IMR-90 (cell line): ENCODE results near the gene MAB21L4. TPM values are rescaled to one million over a fixed set of nuclear protein-coding genes. Genes with fewer than 3 reads are reported as not detected.

Experiments used
- ATAC-seq: fragments of 200-7000 bp; cut with Tn5 transposase; 2 replicates; pipeline ENCODE4 v1.9.1; 2020; ENCODE audit warnings: low read depth, mild to moderate bottlenecking, moderate library complexity
- BruUV-seq: library from RNA; stranded (reverse); fragments of 400-500 nt; replicated peaks from 2 replicates; lab custom pipeline; 2021; lab: Mats Ljungman, UMichigan
- CTCF ChIA-PET: fragments of 300-600 bp; formaldehyde crosslinking; extraction: SDS; loops from one replicate; lab custom pipeline; 2021; ENCODE audit warnings: antibody characterized with exemption; lab: Yijun Ruan, JAX
- POLR2A ChIA-PET: fragments of 300-600 bp; sonication (Branson Sonifier 250); formaldehyde crosslinking; loops from one replicate; lab custom pipeline; 2022; ENCODE audit warnings: antibody characterized with exemption; ENCODE audit not compliant: unreplicated experiment; lab: Charles Lee
- DNase-seq: peaks from one replicate; pipeline ENCODE4 v3.0.0; 2013
- H2AFZ ChIP-seq: replicated peaks from 2 replicates; pipeline ENCODE3; 2013; ENCODE audit warnings: low read length, mild to moderate bottlenecking; ENCODE audit not compliant: poor library complexity
- H2AK5ac ChIP-seq: 2 replicates; pipeline ENCODE4 v1.6.1; 2013; ENCODE audit warnings: low read depth, low read length, inconsistent platforms
- H2AK9ac ChIP-seq: replicated peaks from 2 replicates; pipeline ENCODE3; 2013; ENCODE audit warnings: mild to moderate bottlenecking, low read depth, low read length, moderate library complexity; ENCODE audit not compliant: poor library complexity
- H2BK120ac ChIP-seq: 2 replicates; pipeline ENCODE4 v1.6.1; 2013; ENCODE audit warnings: low read depth, low read length, inconsistent platforms
- H2BK15ac ChIP-seq: 3 replicates; pipeline ENCODE4 v1.6.1; 2013; ENCODE audit warnings: low read depth, low read length, inconsistent platforms
- H2BK20ac ChIP-seq: 2 replicates; pipeline ENCODE4 v1.6.1; 2013; ENCODE audit warnings: low read depth, mild to moderate bottlenecking, inconsistent platforms, low read length, moderate library complexity
- H2BK5ac ChIP-seq: 2 replicates; pipeline ENCODE4 v1.6.1; 2013; ENCODE audit warnings: mild to moderate bottlenecking, low read depth, low read length, inconsistent platforms; ENCODE audit not compliant: poor library complexity, severe bottlenecking
- H3K14ac ChIP-seq: replicated peaks from 2 replicates; pipeline ENCODE4 v1.6.1; 2013; ENCODE audit warnings: low read depth, low read length, inconsistent platforms
- H3K18ac ChIP-seq: 2 replicates; pipeline ENCODE4 v1.6.1; 2013; ENCODE audit warnings: low read depth, low read length, control low read depth
- H3K23ac ChIP-seq: 2 replicates; pipeline ENCODE4 v1.6.1; 2013; ENCODE audit warnings: low read depth, low read length, inconsistent platforms
- H3K27ac ChIP-seq: 2 replicates; pipeline ENCODE4 v1.5.1; 2013; ENCODE audit warnings: mild to moderate bottlenecking, control low read depth, low read length; ENCODE audit not compliant: insufficient read depth
- H3K27me3 ChIP-seq: 2 replicates; pipeline ENCODE4 v1.6.1; 2013; ENCODE audit warnings: low read length; ENCODE audit not compliant: control insufficient read depth, insufficient read depth
- H3K36me3 ChIP-seq: 2 replicates; pipeline ENCODE4 v1.6.1; 2013; ENCODE audit warnings: low read length, mixed read lengths; ENCODE audit not compliant: control insufficient read depth, insufficient read depth
- H3K4ac ChIP-seq: 2 replicates; pipeline ENCODE4 v1.6.1; 2013; ENCODE audit warnings: low read depth, low read length, inconsistent platforms
- H3K4me1 ChIP-seq: 2 replicates; pipeline ENCODE4 v1.6.1; 2013; ENCODE audit warnings: low read length, mixed read lengths; ENCODE audit not compliant: control insufficient read depth, insufficient read depth
- H3K4me2 ChIP-seq: 2 replicates; pipeline ENCODE4 v1.6.1; 2013; ENCODE audit warnings: low read depth, mild to moderate bottlenecking, control low read depth, low read length, moderate library complexity
- H3K4me3 ChIP-seq: 2 replicates; pipeline ENCODE4 v1.5.1; 2013; ENCODE audit warnings: low read depth, mild to moderate bottlenecking, control low read depth, low read length, moderate library complexity; ENCODE audit not compliant: insufficient read depth
- H3K56ac ChIP-seq: 2 replicates; pipeline ENCODE4 v1.6.1; 2013; ENCODE audit warnings: low read length, inconsistent platforms; ENCODE audit not compliant: insufficient read depth; ENCODE audit errors: extremely low read depth
- H3K79me1 ChIP-seq, 2 experiments: 2 replicates each; pipeline ENCODE4 v1.6.1; 2013; ENCODE audit warnings: low read length in 2 of 2, inconsistent platforms in 1 of 2, low read depth in 1 of 2
- H3K9ac ChIP-seq: 2 replicates; pipeline ENCODE4 v1.6.1; 2013; ENCODE audit warnings: low read depth, low read length, control low read depth
- H3K9me1 ChIP-seq: 2 replicates; pipeline ENCODE4 v1.6.1; 2013; ENCODE audit warnings: low read length, inconsistent platforms; ENCODE audit not compliant: insufficient read depth
- H3K9me3 ChIP-seq: 2 replicates; pipeline ENCODE4 v1.6.1; 2013; ENCODE audit warnings: low read length; ENCODE audit not compliant: control insufficient read depth, insufficient read depth
- H4K20me1 ChIP-seq: 2 replicates; pipeline ENCODE4 v1.6.1; 2013; ENCODE audit warnings: low read length, inconsistent platforms; ENCODE audit not compliant: insufficient read depth
- H4K5ac ChIP-seq: 2 replicates; pipeline ENCODE4 v1.6.1; 2013; ENCODE audit warnings: mild to moderate bottlenecking, low read depth, low read length, control low read depth
- H4K8ac ChIP-seq, 2 experiments: 2 replicates each; pipeline ENCODE4 v1.6.1; 2013; ENCODE audit warnings: low read depth in 2 of 2, low read length in 2 of 2, control low read depth in 1 of 2, inconsistent platforms in 1 of 2
- H4K91ac ChIP-seq: 2 replicates; pipeline ENCODE4 v1.6.1; 2013; ENCODE audit warnings: low read depth, low read length, inconsistent platforms; ENCODE audit not compliant: insufficient read depth
- BHLHE40 ChIP-seq: fragments of 150-350 bp; IDR thresholded peaks from 2 replicates; pipeline ENCODE4 v1.6.1; 2016; ENCODE audit warnings: mild to moderate bottlenecking, low read depth, low read length
- CEBPB ChIP-seq: IDR thresholded peaks from 2 replicates; pipeline ENCODE4 v1.6.1; 2012; ENCODE audit warnings: low read depth, low read length, improper control_type of control experiment
- FOS ChIP-seq: fragments of 150-350 bp; IDR thresholded peaks from 2 replicates; pipeline ENCODE4 v1.6.1; 2016; ENCODE audit warnings: low read depth, low read length
- MAFK ChIP-seq: IDR thresholded peaks from 2 replicates; pipeline ENCODE4 v1.6.1; 2012; ENCODE audit warnings: low read depth, low read length, improper control_type of control experiment
- MXI1 ChIP-seq: IDR thresholded peaks from 2 replicates; pipeline ENCODE4 v1.6.1; 2012; ENCODE audit warnings: low read depth, mild to moderate bottlenecking, low read length, moderate library complexity, borderline replicate concordance
- POLR2A ChIP-seq: IDR thresholded peaks from 2 replicates; pipeline ENCODE4 v1.6.1; 2012; ENCODE audit warnings: mild to moderate bottlenecking, low read depth, low read length
- WGBS, 2 experiments: methylation state at CpG; one replicate each; pipeline versions ENCODE4 v1.1.5 to v1.1.7; 2013; ENCODE audit warnings: missing lambda C conversion rate in 2 of 2; ENCODE audit not compliant: insufficient read length in 1 of 2; ENCODE audit errors: extremely low coverage in 2 of 2; 5-methylcytosine and 5-hydroxymethylcytosine counted together
- dilution Hi-C: fragments of 300-500 bp; cut with HindIII; formaldehyde crosslinking; loops from one replicate; pipeline ENCODE4 v1.14.3; 2018; ENCODE audit warnings: low sequenced_read_pairs; ENCODE audit not compliant: unreplicated experiment
- in situ Hi-C: fragments of 300-500 bp; cut with MboI; formaldehyde crosslinking; loops from 3 replicates; pipeline ENCODE4 v1.14.3; 2019; ENCODE audit warnings: low sequenced_read_pairs, inconsistent platforms, mixed read lengths
- intact Hi-C: fragments of 100-400 bp; cut with micrococcal nuclease; formaldehyde crosslinking; loops from 2 replicates; pipeline ENCODE4 v1.10.0; 2022
- polyA plus RNA-seq, 3 experiments: library from polyadenylated mRNA; depleted of rRNA; stranded (reverse); fragments of >200 nt; gene quantifications; 2 replicates each; pipeline ENCODE4 v1.2.3, GENCODE V29; 2012; ENCODE audit warnings: low replicate concordance in 1 of 3
- total RNA-seq: library from RNA; depleted of rRNA; stranded (reverse); fragments of >200 nt; gene quantifications from 2 replicates; pipeline ENCODE4 v1.2.3, GENCODE V29; 2012
- TF ChIP-seq, protein P1 (sequence below): fragments of 150-350 bp; IDR thresholded peaks from 2 replicates; pipeline ENCODE4 v1.6.1; 2017; ENCODE audit warnings: mild to moderate bottlenecking, antibody characterized with exemption, low read length, low read depth

Gene MAB21L4
- total and polyA plus RNA-seq, 2 of the 4 experiments (the other 2 are of a cell fraction) = not detected

DNA sequence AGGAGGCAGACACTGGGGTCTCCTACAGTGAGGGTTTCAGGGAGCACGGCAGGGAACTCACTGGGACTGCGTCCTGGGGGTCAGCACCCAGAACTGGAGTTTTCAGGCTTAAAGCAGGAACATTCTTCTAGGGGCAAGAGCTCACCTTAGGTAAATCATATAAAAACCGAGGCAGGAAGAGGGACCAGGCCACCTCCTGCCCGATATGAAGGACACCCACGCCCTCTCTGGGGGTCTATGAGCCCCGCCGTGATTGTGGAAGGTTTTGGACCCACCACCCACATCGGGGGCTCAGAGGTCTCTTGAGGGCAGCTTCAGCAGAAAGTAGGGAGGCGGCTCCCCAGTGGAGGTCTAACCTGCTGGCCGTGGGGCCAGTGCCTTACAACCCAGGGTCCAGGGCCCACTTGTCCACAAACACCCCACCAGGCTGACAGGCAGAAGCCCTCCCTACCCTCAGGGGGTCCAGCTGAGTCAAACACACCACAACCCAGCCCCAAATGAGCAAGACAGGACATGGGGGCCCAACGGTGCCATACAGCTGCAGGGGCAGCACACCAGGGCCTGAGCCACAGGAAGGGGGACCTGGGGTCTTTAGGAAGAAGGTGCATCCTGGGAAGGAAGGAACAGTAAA is 35.5 kb upstream of the MAB21L4 start:
- no peak overlapping the region for H3K23ac ChIP-seq
- no peak overlapping the region for H3K4me2 ChIP-seq
- no peaks in the 10 kb centered on the region for H3K9me3 ChIP-seq
- H3K14ac ChIP-seq = no peak overlapping the region
- POLR2A ChIA-PET = no interaction called here
- no peaks in the 10 kb centered on the region for H3K79me1 ChIP-seq
- H3K56ac ChIP-seq = no peak overlapping the region
- in situ Hi-C loops = no loop called here
- CTCF ChIA-PET = no interaction called here
- no peak overlapping the region for H3K27ac ChIP-seq
- no peak overlapping the region for H2AK5ac ChIP-seq
- no peak overlapping the region for H4K5ac ChIP-seq
- H3K18ac ChIP-seq = no peak overlapping the region
- WGBS, 2 experiments = 60% methylated on average over 1 of the region's 11 CpGs; no CpG with 5 or more reads in 1 of the 2 experiments
- intact Hi-C loops = no loop called here
- no peaks in the 10 kb centered on the region for H4K20me1 ChIP-seq
- no peak overlapping the region for H2BK15ac ChIP-seq
- H3K4ac ChIP-seq = no peak overlapping the region
- BruUV-seq = no TSS peak
- peaks cover 24% of the 10 kb centered on the region for H3K27me3 ChIP-seq
- DNase-seq (no peak), ATAC-seq (no peak)
- H3K36me3 ChIP-seq = no peaks in the 10 kb centered on the region
- dilution Hi-C loops = no loop called here
- H2AFZ ChIP-seq = no peak overlapping the region
- no peak overlapping the region for H3K4me3 ChIP-seq
- peaks cover 1% of the 10 kb centered on the region; the same call in 1 of the 2 replicates for H3K4me1 ChIP-seq
- H4K8ac ChIP-seq = no peak overlapping the region
- H2BK20ac ChIP-seq = no peak overlapping the region
- no peak overlapping the region for H2AK9ac ChIP-seq
- no peak overlapping the region for H2BK5ac ChIP-seq
- TF ChIP-seq FOS (no peak), POLR2A (no peak), MXI1 (no peak), BHLHE40 (no peak), MAFK (no peak), CEBPB (no peak)
- TF ChIP-seq, protein P1, sequence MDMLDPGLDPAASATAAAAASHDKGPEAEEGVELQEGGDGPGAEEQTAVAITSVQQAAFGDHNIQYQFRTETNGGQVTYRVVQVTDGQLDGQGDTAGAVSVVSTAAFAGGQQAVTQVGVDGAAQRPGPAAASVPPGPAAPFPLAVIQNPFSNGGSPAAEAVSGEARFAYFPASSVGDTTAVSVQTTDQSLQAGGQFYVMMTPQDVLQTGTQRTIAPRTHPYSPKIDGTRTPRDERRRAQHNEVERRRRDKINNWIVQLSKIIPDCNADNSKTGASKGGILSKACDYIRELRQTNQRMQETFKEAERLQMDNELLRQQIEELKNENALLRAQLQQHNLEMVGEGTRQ = no peak
- no peak overlapping the region for H3K9ac ChIP-seq
- H4K91ac ChIP-seq = no peak overlapping the region
- no peaks in the 10 kb centered on the region for H3K9me1 ChIP-seq
- no peak overlapping the region for H2BK120ac ChIP-seq
